Uterus (tissue), 2 donors: Measurements from ENCODE around the gene SGCA.

Source experiments
- POLR2A ChIP-seq, 2 donors: fragments of 450-650 bp; IDR thresholded peaks; one replicate each; pipeline ENCODE4 v1.6.1; 2016; ENCODE audit warnings: antibody characterized with exemption in 2 of 2, mild to moderate bottlenecking in 1 of 2, moderate library complexity in 1 of 2
- TF ChIP-seq, protein P1 (sequence below), 4 experiments: fragments of 200-600 bp in 2 of 4; fragments of 450-650 bp in 2 of 4; sonication (generic) in 2 of 4; IDR thresholded peaks; one replicate each; pipeline ENCODE4 v1.5.1; 2016 to 2019; ENCODE audit warnings: antibody characterized with exemption in 4 of 4, mild to moderate bottlenecking in 2 of 4, moderate library complexity in 1 of 4

DNA sequence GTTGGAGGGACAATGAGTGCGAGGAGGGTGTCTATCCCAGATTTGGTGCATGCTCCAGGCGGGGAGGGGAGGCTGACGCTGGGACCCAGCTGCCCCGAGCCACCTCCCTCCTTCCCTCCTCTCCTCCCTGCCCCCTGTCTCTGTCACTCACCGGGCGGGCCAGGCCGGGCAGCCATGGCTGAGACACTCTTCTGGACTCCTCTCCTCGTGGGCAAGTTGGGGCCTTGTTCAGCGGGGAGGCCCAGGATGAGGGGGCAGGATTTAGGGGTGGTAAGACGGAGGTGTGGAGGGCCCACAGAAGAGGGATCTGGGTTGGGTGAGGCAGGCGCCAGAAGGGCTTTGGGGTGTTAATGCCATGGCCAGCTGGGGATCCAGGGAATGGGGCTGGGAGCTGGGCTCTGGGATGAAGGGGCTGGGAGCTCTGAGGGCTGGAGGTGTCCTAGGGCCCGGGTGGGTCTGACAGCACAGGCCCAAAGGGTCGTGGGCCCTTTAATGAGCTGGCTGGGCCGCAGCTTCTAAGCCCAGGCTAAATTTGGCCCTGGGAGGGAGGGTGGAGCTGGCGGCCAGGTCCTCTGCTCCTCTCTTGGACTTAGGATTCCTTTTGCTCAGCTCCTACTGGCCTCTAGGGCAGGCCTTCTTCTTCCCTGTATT, at the start of gene SGCA:
- TF ChIP-seq, protein P1, sequence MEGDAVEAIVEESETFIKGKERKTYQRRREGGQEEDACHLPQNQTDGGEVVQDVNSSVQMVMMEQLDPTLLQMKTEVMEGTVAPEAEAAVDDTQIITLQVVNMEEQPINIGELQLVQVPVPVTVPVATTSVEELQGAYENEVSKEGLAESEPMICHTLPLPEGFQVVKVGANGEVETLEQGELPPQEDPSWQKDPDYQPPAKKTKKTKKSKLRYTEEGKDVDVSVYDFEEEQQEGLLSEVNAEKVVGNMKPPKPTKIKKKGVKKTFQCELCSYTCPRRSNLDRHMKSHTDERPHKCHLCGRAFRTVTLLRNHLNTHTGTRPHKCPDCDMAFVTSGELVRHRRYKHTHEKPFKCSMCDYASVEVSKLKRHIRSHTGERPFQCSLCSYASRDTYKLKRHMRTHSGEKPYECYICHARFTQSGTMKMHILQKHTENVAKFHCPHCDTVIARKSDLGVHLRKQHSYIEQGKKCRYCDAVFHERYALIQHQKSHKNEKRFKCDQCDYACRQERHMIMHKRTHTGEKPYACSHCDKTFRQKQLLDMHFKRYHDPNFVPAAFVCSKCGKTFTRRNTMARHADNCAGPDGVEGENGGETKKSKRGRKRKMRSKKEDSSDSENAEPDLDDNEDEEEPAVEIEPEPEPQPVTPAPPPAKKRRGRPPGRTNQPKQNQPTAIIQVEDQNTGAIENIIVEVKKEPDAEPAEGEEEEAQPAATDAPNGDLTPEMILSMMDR (IDR thresholded peaks at IDR 0.05) = no peak
- no peak for TF ChIP-seq POLR2A (IDR thresholded peaks at IDR 0.05)
